Measurements from ENCODE around the gene CHST11. TPM values are rescaled to one million over a fixed set of nuclear protein-coding genes. Genes with fewer than 3 reads are reported as not detected.

The CHST11 gene
- total and polyA plus RNA-seq, 9 of the 15 experiments (the other 6 are each of a cell fraction or from before 2014, with no cell fraction given), result 2.3 to 38.7 (median 15.0) TPM

- TF ChIP-seq, protein P1, sequence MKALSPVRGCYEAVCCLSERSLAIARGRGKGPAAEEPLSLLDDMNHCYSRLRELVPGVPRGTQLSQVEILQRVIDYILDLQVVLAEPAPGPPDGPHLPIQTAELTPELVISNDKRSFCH (CRISPR knock-in tag; IDR thresholded peaks at IDR 0.05), result no peak
- TF ChIP-seq, protein P1 (tag; IDR thresholded peaks at IDR 0.05), result no peak
- TF ChIP-seq, protein P2, sequence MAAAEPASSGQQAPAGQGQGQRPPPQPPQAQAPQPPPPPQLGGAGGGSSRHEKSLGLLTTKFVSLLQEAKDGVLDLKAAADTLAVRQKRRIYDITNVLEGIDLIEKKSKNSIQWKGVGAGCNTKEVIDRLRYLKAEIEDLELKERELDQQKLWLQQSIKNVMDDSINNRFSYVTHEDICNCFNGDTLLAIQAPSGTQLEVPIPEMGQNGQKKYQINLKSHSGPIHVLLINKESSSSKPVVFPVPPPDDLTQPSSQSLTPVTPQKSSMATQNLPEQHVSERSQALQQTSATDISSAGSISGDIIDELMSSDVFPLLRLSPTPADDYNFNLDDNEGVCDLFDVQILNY (CRISPR knock-in tag; IDR thresholded peaks at IDR 0.05), result no peak
- TF ChIP-seq PHTF2 (CRISPR knock-in tag; IDR thresholded peaks at IDR 0.05) (no peak), MBD2 (IDR thresholded peaks at IDR 0.05; ENCODE audit: borderline replicate concordance, low read depth) (no peak), ZNF609 (CRISPR knock-in tag; IDR thresholded peaks at IDR 0.05; ENCODE audit: borderline replicate concordance) (no peak), PML (IDR thresholded peaks at IDR 0.05; ENCODE audit: low read length) (no peak), MAFF (IDR thresholded peaks at IDR 0.05; ENCODE audit: low read length) (no peak), ZFP30 (CRISPR knock-in tag; IDR thresholded peaks at IDR 0.05; ENCODE audit: borderline replicate concordance) (no peak), PTBP1 (IDR thresholded peaks at IDR 0.05; ENCODE audit: low read depth, low read length) (no peak), RBM14 (IDR thresholded peaks at IDR 0.05; ENCODE audit: borderline replicate concordance, insufficient read depth, low read depth, low read length) (no peak), ZNF253 (CRISPR knock-in tag; conservative IDR thresholded peaks at IDR 0.05) (no peak), NUFIP1 (IDR thresholded peaks at IDR 0.05; ENCODE audit: partially characterized antibody) (no peak), KLF1 (tag; IDR thresholded peaks at IDR 0.05) (peak; percentile 43; the same call in 1 of the 2 replicates), RHOXF2B (CRISPR knock-in tag; conservative IDR thresholded peaks at IDR 0.05) (no peak), BHLHE40 (IDR thresholded peaks at IDR 0.05; ENCODE audit: low read length) (0 out of 2 replicates have a peak, but pooled peaks have one; percentile 11), RAD21 (CRISPR knock-in tag; conservative IDR thresholded peaks at IDR 0.05 in 1 of 2, IDR thresholded peaks at IDR 0.05 in 1 of 2) (peak; percentile 15 to 26; a peak in 3 of 4 replicates), ARHGAP35 (IDR thresholded peaks at IDR 0.05; ENCODE audit: partially characterized antibody) (no peak), GABPB2 (CRISPR knock-in tag; conservative IDR thresholded peaks at IDR 0.05) (no peak), FOSL1 (tag; conservative IDR thresholded peaks at IDR 0.05) (peak; percentile 98)
- TF ChIP-seq, protein P3, sequence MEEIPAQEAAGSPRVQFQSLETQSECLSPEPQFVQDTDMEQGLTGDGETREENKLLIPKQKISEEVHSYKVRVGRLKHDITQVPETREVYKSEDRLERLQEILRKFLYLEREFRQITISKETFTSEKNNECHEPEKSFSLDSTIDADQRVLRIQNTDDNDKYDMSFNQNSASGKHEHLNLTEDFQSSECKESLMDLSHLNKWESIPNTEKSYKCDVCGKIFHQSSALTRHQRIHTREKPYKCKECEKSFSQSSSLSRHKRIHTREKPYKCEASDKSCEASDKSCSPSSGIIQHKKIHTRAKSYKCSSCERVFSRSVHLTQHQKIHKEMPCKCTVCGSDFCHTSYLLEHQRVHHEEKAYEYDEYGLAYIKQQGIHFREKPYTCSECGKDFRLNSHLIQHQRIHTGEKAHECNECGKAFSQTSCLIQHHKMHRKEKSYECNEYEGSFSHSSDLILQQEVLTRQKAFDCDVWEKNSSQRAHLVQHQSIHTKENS (CRISPR knock-in tag; IDR thresholded peaks at IDR 0.05), result no peak
Observed at GRCh38 chr12:104604070-104604994, 147.6 kb downstream of the CHST11 start (continued).
